Gastroesophageal sphincter (tissue), 3 donors: ENCODE measurements around the gene GXYLT1.

Experiments
- CTCF ChIP-seq, 4 experiments: fragments of 200-600 bp in 2 of 4; fragments of 450-650 bp in 2 of 4; sonication (generic) in 1 of 4; IDR thresholded peaks; one replicate each; pipeline ENCODE4 v1.5.1; 2017 to 2019; ENCODE audit warnings: antibody characterized with exemption in 4 of 4, mild to moderate bottlenecking in 2 of 4, moderate library complexity in 2 of 4
- POLR2AphosphoS5 ChIP-seq: sonication (generic); formaldehyde crosslinking; IDR thresholded peaks from one replicate; pipeline ENCODE4 v1.6.1; 2017; ENCODE audit warnings: antibody characterized with exemption

GRCh38 chr12:42167711-42168110 lies 23.0 kb upstream of the GXYLT1 start:
- TF ChIP-seq CTCF (IDR thresholded peaks at IDR 0.05) (no peak), POLR2AphosphoS5 (no peak)
